K562 (cell line): ENCODE measurements around the gene OSCP1. TPM values are rescaled to one million over a fixed set of nuclear protein-coding genes. Genes with fewer than 3 reads are reported as not detected.
A peak's percentile ranks its signal among the peaks of the same experiment; 100 is the strongest.

Experiments
- ATAC-seq: fragments of 200-7000 bp; cut with Tn5 transposase; 3 replicates; pipeline ENCODE4 v1.9.1; 2020; ENCODE audit warnings: moderate library complexity
- BruUV-seq: library from RNA; stranded (reverse); fragments of 400-500 nt; replicated peaks from 2 replicates; lab custom pipeline; 2021; lab: Mats Ljungman, UMichigan
- CTCF ChIA-PET: fragments of 300-600 bp; formaldehyde crosslinking; extraction: SDS; loops from one replicate; lab custom pipeline; 2021; ENCODE audit warnings: low intra/inter-chr PET ratio; lab: Yijun Ruan, JAX
- POLR2A ChIA-PET: fragments of 300-600, 350-650 bp; sonication (Branson Sonifier 250); formaldehyde crosslinking; extraction: SDS; loops from one replicate; lab custom pipeline; 2021; ENCODE audit warnings: antibody characterized with exemption, inconsistent platforms; lab: Yijun Ruan, JAX
- DNase-seq, 4 experiments: peaks; one replicate each; pipeline versions ENCODE4 v3.0.0 to v3.0.0-alpha.2; 2011 to 2018; ENCODE audit warnings: low spot score in 3 of 4, mixed read lengths in 3 of 4; ENCODE audit errors: extremely low read depth in 1 of 4
- FAIRE-seq: peaks from 2 replicates; lab custom pipeline; 2011; peaks lifted over from hg19 to GRCh38; lab: Jason Lieb, UNC
- H2AFZ ChIP-seq: 2 replicates; pipeline ENCODE4 v1.6.0; 2011; ENCODE audit warnings: low read depth, low read length, control low read depth, inconsistent platforms
- H3K27ac ChIP-seq: fragments of 200-600 bp; 3 replicates; pipeline ENCODE4 v1.8.0; 2011; ENCODE audit warnings: low read depth, mild to moderate bottlenecking, control low read depth, inconsistent platforms, low read length, moderate library complexity, mixed read lengths; ENCODE audit errors: extremely low read depth
- H3K27me3 ChIP-seq, 2 experiments: fragments of 300-600 bp in 1 of 2; 2 replicates in 1 of 2; 3 replicates in 1 of 2; pipeline versions ENCODE4 v1.6.0 to v1.8.0; 2011; ENCODE audit warnings: inconsistent platforms in 2 of 2, low read length in 2 of 2, mild to moderate bottlenecking in 1 of 2, mixed read lengths in 1 of 2, moderate library complexity in 1 of 2; ENCODE audit not compliant: control insufficient read depth in 2 of 2, insufficient read depth in 2 of 2
- H3K36me3 ChIP-seq: fragments of 300-600 bp; 3 replicates; pipeline ENCODE4 v1.8.0; 2011; ENCODE audit warnings: mild to moderate bottlenecking, low read length, inconsistent platforms; ENCODE audit not compliant: control insufficient read depth, insufficient read depth
- H3K4me1 ChIP-seq, 2 experiments: fragments of 200-600 bp in 1 of 2; replicated peaks in 1 of 2; 2 replicates in 1 of 2; 3 replicates in 1 of 2; pipeline versions ENCODE4 v1.5.1 to v1.8.0; 2011; ENCODE audit warnings: inconsistent platforms in 2 of 2, low read length in 2 of 2, mild to moderate bottlenecking in 1 of 2, mixed read lengths in 1 of 2, moderate library complexity in 1 of 2; ENCODE audit not compliant: control insufficient read depth in 2 of 2, insufficient read depth in 2 of 2
- H3K4me2 ChIP-seq: 2 replicates; pipeline ENCODE4 v1.6.1; 2011; ENCODE audit warnings: low read length, control low read depth, inconsistent platforms, mixed read lengths; ENCODE audit not compliant: insufficient read depth
- H3K4me3 ChIP-seq: fragments of 200-600 bp; sonication (generic), shearing (Covaris generic); 2 replicates; pipeline ENCODE4 v1.5.1; 2016; ENCODE audit warnings: control low read depth, inconsistent platforms
- H3K79me2 ChIP-seq: fragments of 200-600 bp; 3 replicates; pipeline ENCODE4 v1.8.0; 2011; ENCODE audit warnings: low read length, inconsistent platforms; ENCODE audit not compliant: control insufficient read depth, insufficient read depth
- H3K9ac ChIP-seq, 2 experiments: 2 replicates each; pipeline versions ENCODE4 v1.6.0 to v1.6.1; 2011; ENCODE audit warnings: low read depth in 2 of 2, low read length in 2 of 2, control low read depth in 1 of 2, inconsistent platforms in 1 of 2, mild to moderate bottlenecking in 1 of 2, mixed read lengths in 1 of 2; ENCODE audit not compliant: insufficient read depth in 1 of 2
- H3K9me1 ChIP-seq: one replicate; pipeline ENCODE4 v1.6.0; 2011; ENCODE audit warnings: inconsistent platforms, mild to moderate bottlenecking, low read length, moderate library complexity; ENCODE audit not compliant: control insufficient read depth, insufficient read depth
- H3K9me3 ChIP-seq: replicated peaks from 2 replicates; pipeline ENCODE4 v1.5.1; 2011; ENCODE audit warnings: low read depth, low read length, inconsistent platforms; ENCODE audit not compliant: control insufficient read depth, insufficient read depth
- H4K20me1 ChIP-seq: replicated peaks from 2 replicates; pipeline ENCODE4 v1.6.1; 2011; ENCODE audit warnings: low read length, inconsistent platforms, mixed read lengths; ENCODE audit not compliant: control insufficient read depth, insufficient read depth
- CGGBP1 ChIP-seq: fragments of 250-450 bp; sonication (Bioruptor Pico); IDR thresholded peaks from 2 replicates; pipeline ENCODE4 v1.9.0; 2021; ENCODE audit warnings: mild to moderate bottlenecking
- GATA2 ChIP-seq: sonication (generic); formaldehyde crosslinking; IDR thresholded peaks from 2 replicates; pipeline ENCODE4 v1.4.0; 2020; ENCODE audit warnings: mild to moderate bottlenecking, missing genetic modification reagents
- HCFC1 ChIP-seq: IDR thresholded peaks from 2 replicates; pipeline ENCODE4 v1.6.1; 2012; ENCODE audit warnings: low read depth, low read length, improper control_type of control experiment
- KLF16 ChIP-seq: IDR thresholded peaks from 2 replicates; pipeline ENCODE4 v1.6.1; 2016; ENCODE audit warnings: antibody characterized with exemption
- PHF20 ChIP-seq: fragments of 450-650 bp; IDR thresholded peaks from 2 replicates; pipeline ENCODE4 v1.6.1; 2018; ENCODE audit not compliant: partially characterized antibody
- RBM25 ChIP-seq: fragments of 200-400 bp; formaldehyde crosslinking; IDR thresholded peaks from 2 replicates; pipeline ENCODE4 v1.6.1; 2018; ENCODE audit warnings: low read length, low read depth, moderate library complexity; ENCODE audit not compliant: severe bottlenecking
- SPI1 ChIP-seq: IDR thresholded peaks from 2 replicates; pipeline ENCODE4 v1.6.1; 2011; ENCODE audit warnings: low read depth, low read length, control low read depth, borderline replicate concordance
- WGBS: fragments of 100-300 bp; shearing (Covaris generic); methylation state at CpG from one replicate; pipeline ENCODE4 v1.1.6; 2016; ENCODE audit warnings: low coverage, mixed read lengths; ENCODE audit not compliant: insufficient coverage; ENCODE audit errors: missing lambda C conversion rate; 5-methylcytosine and 5-hydroxymethylcytosine counted together
- in situ Hi-C: fragments of 300-500 bp; cut with MboI; formaldehyde crosslinking; loops from 4 replicates; pipeline ENCODE4 v1.15.0; 2018; ENCODE audit warnings: inconsistent platforms, mixed read lengths
- intact Hi-C: fragments of 100-400 bp; cut with micrococcal nuclease; formaldehyde crosslinking; loops from 2 replicates; pipeline ENCODE4 v1.14.2; 2022
- polyA plus RNA-seq, 8 experiments: library from polyadenylated mRNA; depleted of rRNA in 4 of 8; stranded (reverse) in 5 of 8; unstranded in 3 of 8; fragments of >200 nt; fragmentation: Nextera tagmentation in 2 of 8; fragmentation: Illumina TruSeq in 1 of 8; extraction: Ambion mirVana in 2 of 8; extraction: Trizol in 1 of 8; gene quantifications; 2 replicates each; pipeline versions ENCODE4 v1.2.1 to v1.2.3, GENCODE V29; 2011 to 2014; ENCODE audit warnings: inconsistent platforms in 1 of 8, missing spikeins in 1 of 8
- total RNA-seq, 7 experiments: library from RNA; depleted of rRNA in 6 of 7; stranded (reverse); fragments of >200 nt in 6 of 7; fragmentation: Illumina TruSeq in 2 of 7; extraction: Trizol in 2 of 7; gene quantifications; 2 replicates each; pipeline versions ENCODE4 v1.2.1 to v1.2.3, GENCODE V29; 2011 to 2021; ENCODE audit warnings: low replicate concordance in 1 of 7

Gene OSCP1
- total and polyA plus RNA-seq, 9 of the 15 experiments (the other 6 are each of a cell fraction or from before 2014, with no cell fraction given), result 0.15 to 0.40 (median 0.33) TPM; not detected in 5

- in situ Hi-C loops, result no loop called here
- no peak for FAIRE-seq
- no TSS peak for BruUV-seq
These were observed 2.8 kb downstream of the OSCP1 start for GRCh38 chr1:36447450-36447849.

GRCh38 chr1:36446746-36447145, 3.5 kb downstream of the OSCP1 start:
- Histone ChIP-seq H3K36me3 (no peaks in the 10 kb centered on the region), H3K27ac (no peak overlapping the region), H3K4me1 (peaks cover 14 to 19% of the 10 kb centered on the region in 2 experiments), H3K4me3 (no peak overlapping the region), H4K20me1 (no peaks in the 10 kb centered on the region), H3K79me2 (no peaks in the 10 kb centered on the region), H2AFZ (peak overlapping the region; percentile 60), H3K27me3 (no peaks in the 10 kb centered on the region), H3K9me3 (no peaks in the 10 kb centered on the region), H3K4me2 (no peak overlapping the region), H3K9ac (no peak overlapping the region), H3K9me1 (no peaks in the 10 kb centered on the region)
- intact Hi-C loops, result loop anchor here (2.0 to 10.0 kb wide), 2 partner anchors 64 to 98 kb away; no protein-coding TSS in a partner anchor
- in situ Hi-C loops, result no loop called here
- 0 out of 2 replicates have a peak, but pooled peaks have one; percentile 4 for TF ChIP-seq KLF16
- TF ChIP-seq PHF20, result no peak
- TF ChIP-seq GATA2 (CRISPR knock-in tag), result no peak
- 0 out of 2 replicates have a peak, but pooled peaks have one; percentile 14 for TF ChIP-seq SPI1
- TF ChIP-seq CGGBP1 (CRISPR knock-in tag), result no peak
- DNase-seq, result no peak
- no peak for ATAC-seq
- CTCF ChIA-PET, result interaction anchor here (1.2 kb wide), 1 partner anchor 30 kb away, joined by 4 read pairs; no protein-coding TSS in a partner anchor
- POLR2A ChIA-PET, result interaction anchor here (0.6 to 0.7 kb wide), 5 partner anchors 12 to 1422 kb away, joined by 3 to 5 read pairs (median 3); no protein-coding TSS in a partner anchor
- no TSS peak for BruUV-seq
- WGBS, result 28% methylated on average over 5 of the region's 5 CpGs
- no peak for FAIRE-seq

More at GRCh38 chr1:36447450-36447849, 2.8 kb downstream of the OSCP1 start:
- Histone ChIP-seq H3K9ac (no peak overlapping the region), H3K27ac (no peak overlapping the region), H3K9me3 (no peaks in the 10 kb centered on the region), H3K4me2 (no peak overlapping the region), H3K79me2 (no peaks in the 10 kb centered on the region), H3K4me1 (peaks cover 14 to 19% of the 10 kb centered on the region in 2 experiments), H2AFZ (peak overlapping the region; percentile 92; the same call in 1 of the 2 replicates), H3K36me3 (no peaks in the 10 kb centered on the region; the same call in 2 of the 3 replicates), H3K4me3 (no peak overlapping the region), H3K27me3 (no peaks in the 10 kb centered on the region), H3K9me1 (no peaks in the 10 kb centered on the region), H4K20me1 (no peaks in the 10 kb centered on the region)
- ChIA-PET POLR2A (interaction anchor here (0.6 kb wide), 2 partner anchors 12 to 962 kb away, joined by 3 to 5 read pairs; no protein-coding TSS in a partner anchor), CTCF (no interaction called here)
- TF ChIP-seq HCFC1 (no peak), RBM25 (peak; percentile 93)
- no peak for ATAC-seq
- DNase-seq, result no peak
- intact Hi-C loops, result loop anchor here (2.0 to 10.0 kb wide), 2 partner anchors 63 to 97 kb away; no protein-coding TSS in a partner anchor
